Measurements from ENCODE around the gene MAST4.

- TF ChIP-seq CTCF (IDR thresholded peaks at IDR 0.05) (no peak), EZH2 (IDR thresholded peaks at IDR 0.05; ENCODE audit: borderline replicate concordance, insufficient read depth, low read depth, low read length, poor library complexity, severe bottlenecking) (no peak)
These were observed 307.5 kb downstream of the MAST4 start for GRCh38 chr5:66903709-66904108.

All from B cell (primary cell).